Natural killer cell (primary cell): ENCODE data around the gene ZFR. TPM values are rescaled to one million over a fixed set of nuclear protein-coding genes. Genes with fewer than 3 reads are reported as not detected.

Experiments used
- ATAC-seq, 3 donors: fragments of 150-1000 bp in 2 of 3; fragments of 200-7000 bp in 1 of 3; cut with Tn5 transposase; 1 replicate in 1 of 3; 2 replicates in 2 of 3; pipeline ENCODE4 v1.10.0; 2021; ENCODE audit warnings: mild to moderate bottlenecking in 2 of 3, moderate library complexity in 2 of 3
- DNase-seq, 2 donors: peaks; one replicate each; pipeline versions ENCODE4 v3.0.0 to v3.0.0-alpha.2; 2013 to 2021; ENCODE audit warnings: mixed read lengths in 1 of 2
- H3K27ac ChIP-seq: one replicate; pipeline ENCODE4 v1.5.1; 2013; ENCODE audit warnings: mild to moderate bottlenecking, low read length
- H3K27me3 ChIP-seq: one replicate; pipeline ENCODE4 v1.6.1; 2013; ENCODE audit warnings: low read length; ENCODE audit not compliant: control insufficient read depth, insufficient read depth
- H3K36me3 ChIP-seq: one replicate; pipeline ENCODE4 v1.6.1; 2013; ENCODE audit warnings: low read length; ENCODE audit not compliant: control insufficient read depth, insufficient read depth
- H3K4me1 ChIP-seq: one replicate; pipeline ENCODE4 v1.6.1; 2013; ENCODE audit warnings: low read length; ENCODE audit not compliant: control insufficient read depth, insufficient read depth
- H3K4me3 ChIP-seq: one replicate; pipeline ENCODE4 v1.5.1; 2013; ENCODE audit warnings: low read length
- H3K9me3 ChIP-seq: one replicate; pipeline ENCODE4 v1.6.1; 2013; ENCODE audit warnings: low read length; ENCODE audit not compliant: control insufficient read depth, insufficient read depth
- H3K27ac Mint-ChIP-seq, 2 donors: one replicate each; pipeline ENCODE4 v1.8.0; 2022; ENCODE audit warnings: mild to moderate bottlenecking in 2 of 2, mixed read lengths in 2 of 2, moderate library complexity in 1 of 2
- H3K27me3 Mint-ChIP-seq, 2 donors: one replicate each; pipeline ENCODE4 v1.8.0; 2022; ENCODE audit warnings: low read depth in 2 of 2, mixed read lengths in 2 of 2
- H3K36me3 Mint-ChIP-seq: one replicate; pipeline ENCODE4 v1.8.0; 2022; ENCODE audit warnings: mixed read lengths
- H3K4me1 Mint-ChIP-seq, 2 donors: one replicate each; pipeline ENCODE4 v1.8.0; 2022; ENCODE audit warnings: mixed read lengths in 2 of 2
- H3K4me3 Mint-ChIP-seq: one replicate; pipeline ENCODE4 v1.8.0; 2022; ENCODE audit warnings: mild to moderate bottlenecking, moderate library complexity, mixed read lengths
- H3K9me3 Mint-ChIP-seq, 2 donors: one replicate each; pipeline ENCODE4 v1.8.0; 2022; ENCODE audit warnings: mixed read lengths in 2 of 2
- CTCF ChIP-seq: fragments of 200-600 bp; IDR thresholded peaks from one replicate; pipeline ENCODE4 v1.8.0; 2022; ENCODE audit warnings: antibody characterized with exemption
- WGBS: methylation state at CpG from one replicate; pipeline ENCODE4 v1.1.7; 2013; ENCODE audit warnings: missing lambda C conversion rate; ENCODE audit not compliant: insufficient coverage; 5-methylcytosine and 5-hydroxymethylcytosine counted together
- intact Hi-C: fragments of 100-400 bp; cut with micrococcal nuclease; formaldehyde crosslinking; loops from one replicate; pipeline ENCODE4 v1.14.2; 2022
- total RNA-seq, 4 donors: library from RNA; stranded (reverse); fragments of 120-200 nt in 1 of 4; gene quantifications; one replicate each; pipeline versions ENCODE4 v1.2.3 to v1.2.4, GENCODE V29; 2013 to 2022

The ZFR gene
- total RNA-seq, 3 donors from 2014 or later (not counting 1 experiment from before 2014, with no cell fraction given), result 62.7 to 70.8 (median 62.7) TPM

DNA sequence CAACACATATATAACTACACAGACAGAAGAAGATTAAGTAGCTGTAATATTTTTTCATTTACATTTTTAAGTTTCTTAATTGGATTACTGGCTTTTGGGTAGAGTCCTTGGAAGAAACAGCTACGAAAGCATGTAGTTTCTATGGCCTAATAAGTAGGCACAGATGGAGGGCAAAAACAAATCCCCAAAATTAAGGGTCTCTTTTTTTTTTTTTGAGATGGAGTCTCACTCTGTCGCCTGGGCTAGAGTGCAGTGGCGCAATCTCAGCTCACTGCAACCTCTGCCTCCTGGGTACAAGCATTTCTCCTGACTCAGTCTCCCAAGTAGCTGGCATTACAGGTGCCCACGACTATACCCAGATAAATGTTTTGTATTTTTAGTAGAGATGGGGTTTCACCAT lies 104.7 kb downstream of the ZFR start:
- Histone ChIP-seq H3K4me3 (no peak overlapping the region), H3K27ac (no peak overlapping the region), H3K27me3 (no peaks in the 10 kb centered on the region), H3K9me3 (peaks cover 5% of the 10 kb centered on the region), H3K4me1 (no peaks in the 10 kb centered on the region), H3K36me3 (no peaks in the 10 kb centered on the region)
- DNase-seq (no peak), ATAC-seq (no peak)
- WGBS, result 97% methylated on average over 3 of the region's 4 CpGs
- Mint-ChIP-seq H3K36me3 (peaks cover 7% of the 10 kb centered on the region), H3K27me3 (peaks cover 0 to 2% of the 10 kb centered on the region in 2 donors), H3K27ac (no peak overlapping the region), H3K9me3 (peaks cover 2 to 3% of the 10 kb centered on the region in 2 donors), H3K4me3 (no peak overlapping the region), H3K4me1 (no peaks in the 10 kb centered on the region)
- no peak for TF ChIP-seq CTCF
- intact Hi-C loops, result no loop called here

GRCh38 chr5:32339198-32339597 lies 105.3 kb downstream of the ZFR start:
- no peak for TF ChIP-seq CTCF
- Mint-ChIP-seq H3K4me1 (no peaks in the 10 kb centered on the region), H3K27me3 (peaks cover 0 to 2% of the 10 kb centered on the region in 2 donors), H3K36me3 (peaks cover 7% of the 10 kb centered on the region), H3K9me3 (peaks cover 2 to 3% of the 10 kb centered on the region in 2 donors), H3K27ac (no peak overlapping the region), H3K4me3 (no peak overlapping the region)
- Histone ChIP-seq H3K36me3 (no peaks in the 10 kb centered on the region), H3K4me1 (no peaks in the 10 kb centered on the region), H3K9me3 (peaks cover 5% of the 10 kb centered on the region), H3K4me3 (no peak overlapping the region), H3K27me3 (no peaks in the 10 kb centered on the region), H3K27ac (no peak overlapping the region)
- no CpG with 5 or more reads among the region's 2 CpGs for WGBS
- intact Hi-C loops, result no loop called here
- ATAC-seq (no peak), DNase-seq (no peak)

GRCh38 chr5:32332966-32333365 lies 111.6 kb downstream of the ZFR start:
- Histone ChIP-seq H3K9me3 (no peaks in the 10 kb centered on the region), H3K27me3 (no peaks in the 10 kb centered on the region), H3K27ac (no peak overlapping the region), H3K4me3 (no peak overlapping the region), H3K4me1 (no peaks in the 10 kb centered on the region), H3K36me3 (no peaks in the 10 kb centered on the region)
- ATAC-seq (no peak), DNase-seq (no peak)
- H3K9me3 Mint-ChIP-seq, result no peaks in the 10 kb centered on the region
- H3K27ac Mint-ChIP-seq, result no peak overlapping the region
- H3K36me3 Mint-ChIP-seq, result no peaks in the 10 kb centered on the region
- WGBS, result 95% methylated on average over 8 of the region's 10 CpGs
- intact Hi-C loops, result no loop called here
- no peak for TF ChIP-seq CTCF
- no peak overlapping the region for H3K4me3 Mint-ChIP-seq
- no peaks in the 10 kb centered on the region for H3K27me3 Mint-ChIP-seq
- peaks cover 0 to 4% of the 10 kb centered on the region in 2 donors for H3K4me1 Mint-ChIP-seq

- H3K36me3 Mint-ChIP-seq, result no peaks in the 10 kb centered on the region
- intact Hi-C loops, result no loop called here
- H3K27ac Mint-ChIP-seq, result no peak overlapping the region
- Histone ChIP-seq H3K36me3 (no peaks in the 10 kb centered on the region), H3K4me1 (no peaks in the 10 kb centered on the region), H3K9me3 (no peaks in the 10 kb centered on the region), H3K27me3 (no peaks in the 10 kb centered on the region), H3K27ac (no peak overlapping the region), H3K4me3 (no peak overlapping the region)
- DNase-seq, result no peak
- no peak overlapping the region for H3K4me3 Mint-ChIP-seq
- H3K27me3 Mint-ChIP-seq, result no peaks in the 10 kb centered on the region
- no peak for TF ChIP-seq CTCF
- no peaks in the 10 kb centered on the region for H3K9me3 Mint-ChIP-seq
- H3K4me1 Mint-ChIP-seq, result peaks cover 0 to 4% of the 10 kb centered on the region in 2 donors
- WGBS, result no CpG with 5 or more reads among the region's 1 CpG
- ATAC-seq, result no peak
These were observed 112.2 kb downstream of the ZFR start for GRCh38 chr5:32332361-32332760.
